Activated naive CD4-positive, alpha-beta T cell treated with anti-CD3 and anti-CD28 coated beads, Interleukin-2, amount 10 ng/mL, durations not matched to agents 7 days and 5 days (primary cell): ENCODE measurements around the gene FUT4.
"Not testable (repeated sequence)": the region's sequence is repeated elsewhere in the genome, so short reads cannot be mapped to it uniquely, and the experiment has no call there.

Experiments used
- CTCF ChIA-PET: fragments of 350-600 bp; sonication (Branson Sonifier 250); formaldehyde crosslinking; loops from one replicate; lab custom pipeline; 2021; ENCODE audit warnings: antibody characterized with exemption; lab: Charles Lee
- DNase-seq: peaks from one replicate; pipeline ENCODE4 v3.0.0-alpha.2; 2020
- H3K27ac Mint-ChIP-seq: one replicate; pipeline ENCODE4 v1.8.0; 2021; ENCODE audit warnings: mild to moderate bottlenecking, moderate library complexity, mixed read lengths
- H3K27me3 Mint-ChIP-seq: one replicate; pipeline ENCODE4 v1.8.0; 2021; ENCODE audit warnings: mild to moderate bottlenecking, mixed read lengths
- H3K36me3 Mint-ChIP-seq: one replicate; pipeline ENCODE4 v1.8.0; 2021; ENCODE audit warnings: mixed read lengths
- H3K4me1 Mint-ChIP-seq: one replicate; pipeline ENCODE4 v1.8.0; 2021; ENCODE audit warnings: mixed read lengths
- H3K4me3 Mint-ChIP-seq: one replicate; pipeline ENCODE4 v1.8.0; 2021; ENCODE audit warnings: mild to moderate bottlenecking, moderate library complexity, mixed read lengths
- H3K9me3 Mint-ChIP-seq: one replicate; pipeline ENCODE4 v1.8.0; 2021; ENCODE audit warnings: mixed read lengths

FUT4 gene

DNA sequence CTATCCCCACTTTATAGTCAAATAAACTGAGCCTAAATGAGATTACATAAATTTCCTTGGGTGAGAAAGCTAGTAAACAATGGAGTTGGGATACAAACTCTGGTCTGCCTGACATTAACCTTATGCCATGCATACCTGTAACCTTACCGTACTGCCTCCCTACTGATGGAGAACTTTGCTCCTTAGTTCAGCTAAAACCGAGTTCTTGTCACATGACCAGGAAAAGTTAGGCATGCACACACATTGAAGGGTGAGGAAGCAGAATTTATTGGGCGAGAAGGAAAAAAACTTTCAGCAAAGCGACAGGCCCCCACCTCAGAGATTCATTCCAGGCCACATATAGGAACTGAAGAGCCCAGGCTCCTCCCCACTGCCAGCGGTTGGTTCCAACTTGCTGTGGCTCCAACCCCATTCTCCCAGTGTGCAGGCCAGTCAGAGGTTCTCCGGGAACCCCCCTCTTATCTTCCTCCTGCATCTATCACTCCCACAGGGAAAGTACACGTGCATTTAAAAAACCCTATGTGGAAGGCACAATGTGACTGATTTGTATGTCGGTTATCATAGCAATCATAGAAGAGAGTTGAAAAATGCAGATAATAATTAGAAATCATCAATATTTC is 20.2 kb downstream of the FUT4 start:
- Mint-ChIP-seq H3K9me3 (no peaks in the 10 kb centered on the region), H3K27ac (no peak overlapping the region), H3K36me3 (no peaks in the 10 kb centered on the region), H3K4me3 (no peak overlapping the region), H3K27me3 (no peaks in the 10 kb centered on the region), H3K4me1 (no peaks in the 10 kb centered on the region)
- CTCF ChIA-PET: no interaction called here
- DNase-seq: no peak

DNA sequence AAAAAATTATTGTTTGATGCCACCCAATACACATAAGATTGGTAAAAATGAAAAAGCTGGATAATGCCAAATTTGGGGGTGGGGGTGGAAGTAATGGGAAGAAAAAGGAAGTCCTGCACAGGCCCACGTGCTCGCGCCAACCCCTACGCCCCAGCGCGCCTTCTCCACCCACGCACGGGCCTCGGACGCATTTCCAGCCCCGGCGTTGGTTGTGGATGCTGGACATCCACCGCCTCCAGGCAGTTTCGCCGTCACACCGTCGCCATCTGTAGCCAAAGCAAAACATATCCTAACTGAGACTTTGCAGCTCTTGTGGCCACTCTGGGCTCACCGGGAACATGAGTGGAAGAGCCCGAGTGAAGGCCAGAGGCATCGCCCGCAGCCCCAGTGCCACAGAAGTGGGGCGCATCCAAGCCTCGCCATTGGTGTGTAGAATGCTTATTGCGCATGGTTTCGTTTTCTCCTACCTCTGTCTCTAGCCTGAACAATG is 23.5 kb downstream of the FUT4 start, which contains the start of gene PIWIL4:
Gene PIWIL4, plus strand, starts transcription at position 188 of the 490 bp plus-strand sequence. Its CDS starts 151 bp downstream, at position 339.
- H3K27ac Mint-ChIP-seq: no peak within 1 kb of the TSS
- no peaks in the 10 kb centered on the region for H3K36me3 Mint-ChIP-seq
- H3K4me1 Mint-ChIP-seq: no peaks in the 10 kb centered on the region
- H3K27me3 Mint-ChIP-seq: no peaks in the 10 kb centered on the region
- CTCF ChIA-PET: no interaction called here
- no peak for DNase-seq
- H3K9me3 Mint-ChIP-seq: no peaks in the 10 kb centered on the region
- no peak within 1 kb of the TSS for H3K4me3 Mint-ChIP-seq

DNA sequence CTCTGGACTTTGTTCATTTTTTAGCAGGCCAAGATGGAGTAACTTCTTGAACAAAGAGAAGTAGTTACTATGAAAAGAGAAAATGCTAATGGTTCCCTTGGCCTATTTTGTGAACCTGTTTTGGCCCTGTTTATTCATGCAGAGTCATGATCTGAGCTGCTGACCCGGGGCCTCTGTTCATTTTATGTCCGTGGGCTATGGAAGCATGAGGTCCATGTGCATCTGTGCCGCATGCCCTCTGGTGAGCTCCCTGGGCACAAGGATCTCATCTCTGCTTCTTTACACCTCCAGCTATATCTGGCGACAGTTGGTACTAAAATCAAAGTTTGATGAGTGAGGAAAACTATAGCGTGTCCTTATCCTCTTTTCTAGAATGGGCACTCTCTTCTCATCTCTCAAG is 24.5 kb downstream of the FUT4 start:
- Mint-ChIP-seq H3K4me3 (no peak overlapping the region), H3K27me3 (no peaks in the 10 kb centered on the region), H3K4me1 (no peaks in the 10 kb centered on the region), H3K9me3 (no peaks in the 10 kb centered on the region), H3K36me3 (no peaks in the 10 kb centered on the region), H3K27ac (no peak overlapping the region)
- CTCF ChIA-PET: no interaction called here
- no peak for DNase-seq

DNA sequence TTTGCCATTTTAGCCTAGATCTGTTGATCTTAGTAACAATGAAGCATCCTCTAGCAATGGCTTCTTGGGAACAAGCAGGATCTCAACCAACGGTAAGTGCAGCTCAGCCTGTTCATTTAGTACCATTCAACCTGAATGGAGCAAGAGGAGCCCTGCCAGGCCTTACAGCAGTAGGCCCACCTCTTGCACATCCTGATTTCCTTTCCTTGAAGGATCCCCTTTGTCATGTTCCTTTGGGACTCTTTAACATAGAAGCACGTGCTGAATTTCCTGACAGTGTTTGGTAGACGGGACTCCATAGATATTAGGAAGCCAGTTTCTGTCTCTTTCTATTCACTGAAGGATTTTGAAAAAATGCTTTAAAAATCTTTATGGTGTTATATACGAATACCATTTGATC is 25.0 kb downstream of the FUT4 start:
- Mint-ChIP-seq H3K36me3 (no peaks in the 10 kb centered on the region), H3K4me1 (no peaks in the 10 kb centered on the region), H3K27ac (no peak overlapping the region), H3K4me3 (no peak overlapping the region), H3K27me3 (no peaks in the 10 kb centered on the region), H3K9me3 (no peaks in the 10 kb centered on the region)
- CTCF ChIA-PET: no interaction called here
- no peak for DNase-seq

DNA sequence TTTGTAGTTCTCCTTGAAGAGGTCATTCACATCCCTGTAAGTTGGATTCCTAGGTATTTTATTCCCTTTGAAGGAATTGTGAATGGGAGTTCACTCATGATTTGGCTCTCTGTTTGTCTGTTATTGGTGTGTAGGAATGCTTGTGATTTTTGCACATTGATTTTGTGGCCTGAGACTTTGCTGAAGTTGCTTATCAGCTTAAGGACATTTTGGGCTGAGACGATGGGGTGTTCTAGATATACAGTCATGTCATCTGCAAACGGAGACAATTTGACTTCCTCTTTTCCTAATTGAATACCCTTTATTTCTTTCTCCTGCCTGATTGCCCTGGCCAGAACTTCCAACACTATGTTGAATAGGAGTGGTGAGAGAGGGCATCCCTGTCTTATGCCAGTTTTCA is 29.3 kb downstream of the FUT4 start:
- CTCF ChIA-PET, H3K27ac Mint-ChIP-seq, H3K4me1 Mint-ChIP-seq, H3K4me3 Mint-ChIP-seq, H3K27me3 Mint-ChIP-seq, H3K9me3 Mint-ChIP-seq, H3K36me3 Mint-ChIP-seq, DNase-seq: not testable (repeated sequence)

DNA sequence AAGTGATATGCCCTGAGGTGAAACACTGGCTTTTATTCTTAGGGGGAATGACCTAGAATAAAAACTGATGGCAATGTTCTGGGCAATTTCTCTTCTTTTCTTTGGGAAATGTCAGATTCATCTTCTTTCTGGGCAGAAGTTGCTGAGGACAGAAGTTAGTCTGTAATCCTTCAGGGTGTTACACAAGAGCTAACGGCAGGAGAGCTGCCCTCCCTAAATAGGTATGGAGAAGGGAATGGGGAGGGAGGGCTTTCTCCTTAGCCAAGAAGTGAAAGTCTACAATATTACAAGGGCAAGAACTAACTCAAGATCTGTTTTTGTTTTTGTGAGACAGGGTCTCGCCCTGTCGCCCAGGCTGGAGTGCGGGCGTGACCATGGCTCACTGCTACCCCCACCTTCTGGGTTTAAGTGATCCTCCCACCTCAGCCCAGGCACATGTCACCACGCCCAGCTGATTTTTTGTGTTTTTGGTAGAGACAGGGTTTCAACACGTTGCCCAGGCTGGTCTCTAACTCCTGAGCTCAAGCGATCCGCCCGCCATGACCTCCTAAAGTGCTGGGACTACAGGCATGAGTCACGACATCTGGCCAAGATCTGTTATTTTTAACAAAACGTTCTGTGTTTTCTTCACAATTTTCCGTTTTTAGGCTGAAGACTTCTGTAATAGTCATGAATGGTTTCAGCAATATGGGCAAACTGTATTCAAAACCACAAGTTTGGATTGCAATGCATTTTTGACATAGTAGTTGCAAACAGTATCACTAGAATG is 30.7 kb downstream of the FUT4 start:
- no peak for DNase-seq
- Mint-ChIP-seq H3K4me1 (no peaks in the 10 kb centered on the region), H3K4me3 (no peak overlapping the region), H3K9me3 (no peaks in the 10 kb centered on the region), H3K36me3 (no peaks in the 10 kb centered on the region), H3K27me3 (peaks cover 5% of the 10 kb centered on the region), H3K27ac (no peak overlapping the region)
- CTCF ChIA-PET: no interaction called here

DNA sequence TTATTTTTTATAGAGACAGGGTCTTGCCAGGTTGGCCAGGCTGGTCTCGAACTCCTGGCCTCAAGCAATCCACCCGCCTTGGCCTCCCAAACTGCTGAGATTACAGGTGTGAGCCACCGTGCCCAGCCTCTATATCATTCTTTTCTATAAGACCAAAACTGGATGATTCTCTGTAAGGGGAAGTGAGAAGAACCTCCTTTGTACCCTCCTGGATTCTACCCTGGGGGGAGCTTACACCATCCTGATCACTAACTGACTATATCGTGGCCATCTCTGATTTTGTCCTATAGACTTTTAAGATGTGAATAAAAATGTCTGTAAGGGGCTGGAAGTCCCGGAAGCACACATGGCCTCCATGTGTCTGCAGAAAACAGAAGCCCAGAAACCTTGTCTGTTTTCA is 32.6 kb downstream of the FUT4 start:
- Mint-ChIP-seq H3K4me1 (no peaks in the 10 kb centered on the region), H3K27me3 (peaks cover 5% of the 10 kb centered on the region), H3K4me3 (no peak overlapping the region), H3K36me3 (no peaks in the 10 kb centered on the region), H3K9me3 (no peaks in the 10 kb centered on the region), H3K27ac (no peak overlapping the region)
- DNase-seq: no peak
- CTCF ChIA-PET: no interaction called here

DNA sequence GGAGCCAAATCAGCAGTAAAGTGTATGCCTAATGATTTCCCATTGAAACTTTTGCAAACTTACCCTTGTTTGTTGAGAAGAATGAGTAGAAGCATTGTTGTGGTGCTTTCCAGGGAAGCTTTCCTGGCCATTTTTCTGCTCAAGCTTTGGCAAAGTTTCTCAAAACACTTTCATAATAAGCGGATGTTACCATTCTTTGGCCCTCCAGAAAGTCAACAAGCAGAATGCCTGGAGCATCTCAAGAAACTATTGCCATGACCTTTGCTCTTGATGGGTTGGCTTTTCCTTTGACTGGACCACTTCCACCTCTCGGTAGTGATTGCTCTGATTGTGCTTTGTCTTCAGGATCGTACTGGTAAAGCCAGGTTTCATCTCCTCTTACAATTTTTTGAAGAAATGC is 34.1 kb downstream of the FUT4 start:
- DNase-seq: no peak
- CTCF ChIA-PET: no interaction called here

DNA sequence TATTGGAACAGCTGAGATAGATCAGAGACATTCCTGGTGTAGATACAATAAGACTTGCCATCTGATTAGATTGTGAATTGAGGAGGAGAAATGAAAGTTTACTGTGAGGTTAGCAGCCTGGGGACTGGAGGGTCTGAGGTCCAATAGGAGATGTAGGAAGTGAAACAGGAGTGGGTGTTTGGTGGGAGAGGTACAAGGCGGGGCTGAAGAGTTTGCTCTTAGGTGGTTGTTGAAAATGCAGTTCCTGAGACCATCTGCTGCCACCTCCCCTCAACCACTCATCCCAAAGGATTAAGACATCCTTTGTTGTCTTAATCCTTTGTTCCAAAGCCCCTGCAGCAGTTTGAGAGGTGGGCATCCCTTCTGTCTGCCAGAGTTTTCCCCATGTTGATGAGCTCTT is 38.2 kb downstream of the FUT4 start:
- no peak for DNase-seq
- Mint-ChIP-seq H3K9me3 (no peaks in the 10 kb centered on the region), H3K36me3 (no peaks in the 10 kb centered on the region), H3K4me1 (no peaks in the 10 kb centered on the region), H3K27ac (no peak overlapping the region), H3K27me3 (peaks cover 4% of the 10 kb centered on the region), H3K4me3 (no peak overlapping the region)
- CTCF ChIA-PET: no interaction called here

More for the DNA sequence above, 34.1 kb downstream of the FUT4 start:
- no peak overlapping the region for H3K27ac Mint-ChIP-seq
- no peak overlapping the region for H3K4me3 Mint-ChIP-seq
- peaks cover 9% of the 10 kb centered on the region for H3K27me3 Mint-ChIP-seq
- no peaks in the 10 kb centered on the region for H3K9me3 Mint-ChIP-seq
- no peaks in the 10 kb centered on the region for H3K36me3 Mint-ChIP-seq
- no peaks in the 10 kb centered on the region for H3K4me1 Mint-ChIP-seq

DNA sequence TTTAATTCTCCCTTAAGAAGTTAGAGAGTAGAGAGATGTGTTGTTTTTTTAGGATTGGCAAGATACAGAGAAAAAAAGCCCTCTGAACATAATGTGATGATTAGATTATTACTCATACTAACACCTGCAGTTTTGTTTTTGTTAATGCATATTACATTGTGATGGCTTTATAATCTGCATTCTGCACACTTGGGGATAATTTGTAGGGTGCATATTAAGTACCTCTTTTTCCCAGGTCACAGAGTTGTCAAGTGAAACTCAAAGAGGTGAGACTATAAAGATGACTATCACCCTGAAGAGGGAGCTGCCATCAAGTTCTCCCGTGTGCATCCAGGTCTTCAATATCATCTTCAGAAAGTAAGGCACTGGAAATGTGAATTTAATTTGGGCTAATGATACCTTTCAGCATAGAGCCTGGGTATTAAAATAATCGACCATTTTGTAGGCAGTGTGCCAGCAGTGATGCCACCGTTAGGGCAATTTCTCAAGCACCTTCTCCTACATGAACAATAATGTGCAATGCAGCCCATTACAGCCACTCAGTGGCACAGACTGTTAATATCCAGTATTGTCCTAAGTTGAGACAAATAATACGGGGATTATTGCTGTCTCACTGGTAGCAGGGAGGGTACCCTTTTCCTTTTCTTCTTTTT is 39.6 kb downstream of the FUT4 start:
- H3K27me3 Mint-ChIP-seq: peaks cover 4% of the 10 kb centered on the region
- H3K36me3 Mint-ChIP-seq: no peaks in the 10 kb centered on the region
- no peaks in the 10 kb centered on the region for H3K9me3 Mint-ChIP-seq
- no peak overlapping the region for H3K27ac Mint-ChIP-seq
- H3K4me3 Mint-ChIP-seq: no peak overlapping the region
- no peak for DNase-seq
- no peaks in the 10 kb centered on the region for H3K4me1 Mint-ChIP-seq
- CTCF ChIA-PET: no interaction called here

DNA sequence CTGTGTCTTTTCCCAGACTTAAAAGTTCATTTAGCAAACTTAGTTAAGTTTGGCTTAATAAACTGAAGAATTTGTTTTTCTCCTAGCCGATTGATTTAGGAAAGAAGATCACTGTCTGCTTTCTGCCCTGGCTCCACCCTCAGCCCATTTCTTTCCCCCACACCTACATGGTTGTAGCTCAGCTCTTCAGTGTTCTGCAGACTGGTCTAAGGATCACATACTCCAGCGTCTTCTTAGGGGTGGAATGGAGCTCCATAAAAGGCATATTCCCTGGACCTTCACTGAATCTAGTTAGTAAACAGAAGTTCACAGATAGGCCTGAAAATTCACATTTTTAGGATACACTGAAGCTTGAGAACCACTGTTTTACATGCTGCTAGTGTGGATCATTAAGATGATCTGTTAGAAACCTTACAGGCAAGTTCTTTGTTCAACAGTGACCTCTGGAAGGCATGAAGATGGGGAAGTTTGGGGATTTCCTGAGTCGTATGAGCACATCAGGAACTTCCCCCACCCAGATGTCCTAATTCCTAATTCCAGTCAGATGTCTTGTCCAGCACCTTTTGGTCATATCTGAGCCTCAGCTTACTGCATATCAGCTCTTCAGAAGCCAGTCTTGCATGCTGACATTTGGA is 40.3 kb downstream of the FUT4 start:
- DNase-seq: no peak
- Mint-ChIP-seq H3K27ac (no peak overlapping the region), H3K36me3 (no peaks in the 10 kb centered on the region), H3K9me3 (no peaks in the 10 kb centered on the region), H3K27me3 (peaks cover 4% of the 10 kb centered on the region), H3K4me1 (no peaks in the 10 kb centered on the region), H3K4me3 (no peak overlapping the region)
- CTCF ChIA-PET: no interaction called here

DNA sequence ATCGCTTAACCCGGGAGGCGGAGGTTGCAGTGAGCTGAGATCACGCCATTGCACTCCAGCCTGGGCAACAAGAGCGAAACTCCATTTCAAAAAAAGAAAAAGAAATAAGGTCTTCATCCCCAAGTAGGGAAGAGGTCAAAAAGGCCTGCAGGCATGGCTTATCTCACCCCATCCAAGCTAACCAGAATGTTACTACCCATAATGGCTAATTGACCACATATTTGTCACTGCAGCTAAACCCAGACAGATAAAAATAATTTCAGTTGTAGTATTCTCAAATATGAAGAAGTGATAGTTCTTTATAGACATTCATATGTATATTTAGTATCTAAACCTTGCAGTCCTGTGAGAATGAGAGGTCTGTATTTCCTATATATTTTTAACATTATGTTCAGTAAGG is 41.3 kb downstream of the FUT4 start:
- Mint-ChIP-seq H3K4me3 (no peak overlapping the region), H3K9me3 (no peaks in the 10 kb centered on the region), H3K4me1 (no peaks in the 10 kb centered on the region), H3K27me3 (peaks cover 4% of the 10 kb centered on the region), H3K27ac (no peak overlapping the region), H3K36me3 (no peaks in the 10 kb centered on the region)
- no peak for DNase-seq
- CTCF ChIA-PET: no interaction called here

DNA sequence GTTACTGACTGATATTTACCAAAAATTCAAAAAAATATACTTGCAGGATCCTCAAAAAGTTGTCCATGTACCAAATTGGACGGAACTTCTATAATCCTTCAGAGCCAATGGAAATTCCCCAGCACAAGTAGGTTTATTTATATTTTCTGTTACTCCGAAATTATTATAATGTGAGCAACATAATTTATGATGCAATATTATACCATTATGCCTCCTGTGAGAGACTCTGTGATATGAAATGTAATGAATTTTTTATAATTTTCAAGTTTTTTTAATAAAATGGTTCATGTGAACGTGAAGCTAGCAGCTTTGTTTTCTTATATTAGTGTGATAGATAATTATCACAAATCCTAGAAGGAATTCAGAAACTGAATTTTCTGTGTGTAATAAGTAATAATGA is 41.7 kb downstream of the FUT4 start:
- Mint-ChIP-seq H3K9me3 (no peaks in the 10 kb centered on the region), H3K27ac (no peak overlapping the region), H3K4me1 (no peaks in the 10 kb centered on the region), H3K4me3 (no peak overlapping the region), H3K27me3 (peaks cover 4% of the 10 kb centered on the region), H3K36me3 (no peaks in the 10 kb centered on the region)
- DNase-seq: no peak
- CTCF ChIA-PET: no interaction called here

DNA sequence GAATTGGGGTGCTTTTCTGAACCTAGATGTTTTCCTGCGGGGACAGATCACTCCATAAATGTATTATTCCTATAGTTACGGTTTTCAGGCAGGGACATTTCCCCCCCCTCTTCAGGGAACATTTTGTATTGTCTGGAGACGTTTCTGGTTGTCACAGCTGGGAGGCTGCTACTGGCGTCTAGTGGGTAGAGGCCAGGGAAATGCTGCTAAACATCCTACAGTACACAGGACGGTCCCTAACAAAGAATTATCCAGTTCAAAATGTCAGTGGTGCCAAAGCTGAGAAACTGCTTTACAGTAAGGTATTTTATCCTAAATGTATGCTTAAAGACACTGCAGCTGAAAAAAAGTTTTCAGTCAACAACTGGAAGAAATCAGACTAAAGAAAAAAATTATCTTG is 42.8 kb downstream of the FUT4 start:
- no peaks in the 10 kb centered on the region for H3K9me3 Mint-ChIP-seq
- no peak for DNase-seq
- H3K4me1 Mint-ChIP-seq: no peaks in the 10 kb centered on the region
- H3K4me3 Mint-ChIP-seq: no peak overlapping the region
- H3K36me3 Mint-ChIP-seq: no peaks in the 10 kb centered on the region
- peaks cover 4% of the 10 kb centered on the region for H3K27me3 Mint-ChIP-seq
- CTCF ChIA-PET: no interaction called here
- no peak overlapping the region for H3K27ac Mint-ChIP-seq
